GM18861 (cell line): Measurements from ENCODE around the gene NPEPPS.

ENCODE experiments used
- ATAC-seq: cut with Tn5 transposase; IDR thresholded peaks from one replicate; pipeline ENCODE4 v1.9.1; 2021; ENCODE audit not compliant: unreplicated experiment

NPEPPS gene

GRCh38 chr17:47660064-47660492 is 129.2 kb downstream of the NPEPPS start:
- no peak for ATAC-seq

DNA sequence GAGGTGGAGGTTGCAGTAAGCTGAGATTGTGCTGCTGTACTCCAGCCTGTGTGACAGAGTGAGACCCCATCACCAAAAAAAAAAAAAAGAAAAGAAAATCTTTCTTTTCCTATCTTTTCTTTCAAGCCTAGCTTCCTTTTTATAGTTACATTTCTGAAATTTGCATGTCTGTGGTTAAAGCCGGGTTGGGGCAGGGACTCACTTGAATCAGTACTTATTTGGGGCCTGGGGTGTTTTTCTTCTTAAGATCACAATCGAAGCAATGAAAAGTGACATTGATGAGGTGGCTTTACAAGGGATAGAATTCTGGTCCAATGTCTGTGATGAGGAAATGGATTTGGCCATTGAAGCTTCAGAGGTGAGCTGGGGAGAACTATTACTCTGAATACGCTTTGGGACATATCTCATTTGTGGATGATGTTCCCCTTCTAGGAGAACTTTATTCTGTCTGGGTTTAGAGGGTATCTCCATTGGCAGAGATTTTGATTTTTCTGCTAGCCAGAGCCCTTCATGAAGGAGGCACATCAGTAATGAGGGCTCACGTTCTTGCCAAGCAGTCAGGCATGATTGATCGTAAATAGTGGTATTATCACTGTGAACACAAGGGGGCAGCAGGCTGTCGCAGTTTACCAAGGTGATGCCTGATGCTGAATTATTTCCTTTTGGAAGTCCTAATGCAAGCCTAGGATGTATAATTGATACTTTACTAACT is 133.2 kb downstream of the NPEPPS start:
- ATAC-seq: no peak

- no peak for ATAC-seq
These were observed 133.7 kb downstream of the NPEPPS start for GRCh38 chr17:47664624-47664941.

GRCh38 chr17:47665655-47666054 is 134.7 kb downstream of the NPEPPS start:
- ATAC-seq: no peak

GRCh38 chr17:47669081-47669480 is 138.2 kb downstream of the NPEPPS start:
- ATAC-seq: no peak

GRCh38 chr17:47670064-47670463 is 139.2 kb downstream of the NPEPPS start:
- no peak for ATAC-seq
